CD4-positive, alpha-beta T cell treated with Interleukin-4 for 4 hours (primary cell): ENCODE data around the gene CD300A.

Experiments used
- DNase-seq: peaks from one replicate; pipeline ENCODE4 v3.0.0-alpha.2; 2020

The CD300A gene

GRCh38 chr17:74522381-74523105, 56.1 kb downstream of the CD300A start:
- no peak for DNase-seq

GRCh38 chr17:74523308-74523707, 56.9 kb downstream of the CD300A start:
- DNase-seq = no peak

GRCh38 chr17:74524653-74525464, 58.4 kb downstream of the CD300A start:
- no peak for DNase-seq

- DNase-seq = no peak
Measured at GRCh38 chr17:74525465-74525725, 59.0 kb downstream of the CD300A start.

- DNase-seq = no peak
Measured at GRCh38 chr17:74525781-74526288, 59.4 kb downstream of the CD300A start.

- no peak for DNase-seq
Measured at GRCh38 chr17:74526681-74527080, 60.2 kb downstream of the CD300A start.

GRCh38 chr17:74527081-74527480, 60.6 kb downstream of the CD300A start:
- DNase-seq = no peak

- DNase-seq = no peak
Measured at GRCh38 chr17:74527756-74528155, 61.3 kb downstream of the CD300A start.

GRCh38 chr17:74528491-74529199, 62.2 kb downstream of the CD300A start:
- DNase-seq = peak; percentile 26

GRCh38 chr17:74529243-74529642, 62.8 kb downstream of the CD300A start:
- DNase-seq = no peak

GRCh38 chr17:74530831-74531150, 64.4 kb downstream of the CD300A start:
- no peak for DNase-seq

GRCh38 chr17:74531231-74531761, 64.9 kb downstream of the CD300A start, which contains the start of gene CD300LB:
CD300LB (minus strand) TSS chr17:74531475; CDS start chr17:74531350, 125 bp downstream.
- DNase-seq = no peak

- DNase-seq = peak; percentile 30
Measured at GRCh38 chr17:74532115-74532514, 65.7 kb downstream of the CD300A start.
